Measurements from ENCODE around the gene PTPRM.

GRCh38 chr18:8197499-8197898 is 630.4 kb downstream of the PTPRM start:
- TF ChIP-seq POLR2A (IDR thresholded peaks at IDR 0.05; ENCODE audit: low read depth) (no peak), CTCF (IDR thresholded peaks at IDR 0.05) (no peak), EP300 (IDR thresholded peaks at IDR 0.05) (no peak)

Measured in esophagus muscularis mucosa (tissue), 4 donors.